HG03432 (cell line): ENCODE data around the gene CCHCR1.
A peak's percentile ranks its signal among the peaks of the same experiment; 100 is the strongest.
"Not testable (repeated sequence)": the region's sequence is repeated elsewhere in the genome, so short reads cannot be mapped to it uniquely, and the experiment has no call there.

Source experiments
- ATAC-seq: cut with Tn5 transposase; IDR thresholded peaks from one replicate; pipeline ENCODE4 v1.9.1; 2021; ENCODE audit warnings: mild to moderate bottlenecking, moderate library complexity; ENCODE audit not compliant: unreplicated experiment

Gene CCHCR1

GRCh38 chr6:31185695-31186051, 28.1 kb upstream of the CCHCR1 start:
- ATAC-seq: not testable (repeated sequence)

DNA sequence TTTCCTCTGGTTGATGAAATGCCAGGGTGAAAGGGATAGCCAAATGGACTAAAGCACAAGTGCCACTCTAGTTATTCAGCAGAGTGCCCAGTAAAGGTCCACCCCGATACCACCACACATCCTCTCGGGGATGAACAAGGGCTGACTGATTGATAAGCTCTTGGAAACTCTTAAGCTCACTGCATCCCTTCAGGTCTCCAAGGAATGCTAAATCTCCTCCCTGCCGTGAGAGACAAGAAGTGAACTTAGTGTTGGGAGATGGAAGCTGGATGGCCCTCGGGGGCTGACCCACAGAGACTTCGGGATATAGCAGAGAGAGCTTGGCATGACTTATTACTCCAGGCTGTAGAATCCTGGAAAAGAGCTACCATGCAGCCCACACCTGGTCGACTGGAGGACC, 26.3 kb upstream of the CCHCR1 start:
- ATAC-seq: not testable (repeated sequence)

DNA sequence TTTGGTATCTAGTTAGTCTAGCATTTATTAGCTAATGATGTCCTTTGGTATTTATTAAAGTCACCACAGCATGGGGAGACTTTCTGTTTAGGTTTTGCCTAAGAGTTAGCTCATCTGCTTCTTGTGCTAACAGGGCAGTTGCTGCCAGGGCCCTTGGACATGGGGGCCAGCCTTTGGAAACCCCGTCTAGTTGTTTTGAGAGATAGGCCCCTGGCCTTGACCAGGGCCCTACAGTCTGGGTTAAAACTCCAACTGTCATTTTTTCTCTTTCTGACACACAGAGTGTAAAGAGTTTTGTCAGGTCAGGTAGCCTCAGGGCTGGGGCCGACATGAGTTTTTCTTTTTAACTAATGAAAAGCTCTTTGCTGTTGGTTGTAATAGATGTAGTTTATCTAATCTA, 25.7 kb upstream of the CCHCR1 start:
- not testable (repeated sequence) for ATAC-seq

DNA sequence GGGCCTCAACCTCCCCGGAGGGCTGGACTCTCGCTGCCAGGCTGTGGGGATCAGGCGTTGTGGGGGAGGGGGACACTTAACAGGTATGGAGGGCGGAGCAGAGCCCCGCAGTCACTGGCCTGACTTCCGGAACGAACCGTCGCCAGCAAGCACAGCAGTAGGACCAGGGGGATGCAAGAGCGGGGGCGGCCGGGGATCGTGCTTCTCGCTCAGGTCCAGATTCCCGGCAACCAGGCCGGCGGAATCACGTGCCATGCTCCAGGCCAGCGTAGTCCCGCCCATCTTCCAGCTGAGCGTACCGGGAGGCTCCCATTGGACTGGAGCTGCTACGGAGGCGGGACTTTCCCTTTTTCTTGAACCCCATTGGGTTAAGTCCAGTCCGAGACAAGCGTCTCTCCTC, 22.9 kb upstream of the CCHCR1 start:
- ATAC-seq: no peak

GRCh38 chr6:31179896-31180295, 22.3 kb upstream of the CCHCR1 start:
- ATAC-seq: no peak

- ATAC-seq: no peak
Observed at GRCh38 chr6:31179042-31179386, 21.4 kb upstream of the CCHCR1 start.

DNA sequence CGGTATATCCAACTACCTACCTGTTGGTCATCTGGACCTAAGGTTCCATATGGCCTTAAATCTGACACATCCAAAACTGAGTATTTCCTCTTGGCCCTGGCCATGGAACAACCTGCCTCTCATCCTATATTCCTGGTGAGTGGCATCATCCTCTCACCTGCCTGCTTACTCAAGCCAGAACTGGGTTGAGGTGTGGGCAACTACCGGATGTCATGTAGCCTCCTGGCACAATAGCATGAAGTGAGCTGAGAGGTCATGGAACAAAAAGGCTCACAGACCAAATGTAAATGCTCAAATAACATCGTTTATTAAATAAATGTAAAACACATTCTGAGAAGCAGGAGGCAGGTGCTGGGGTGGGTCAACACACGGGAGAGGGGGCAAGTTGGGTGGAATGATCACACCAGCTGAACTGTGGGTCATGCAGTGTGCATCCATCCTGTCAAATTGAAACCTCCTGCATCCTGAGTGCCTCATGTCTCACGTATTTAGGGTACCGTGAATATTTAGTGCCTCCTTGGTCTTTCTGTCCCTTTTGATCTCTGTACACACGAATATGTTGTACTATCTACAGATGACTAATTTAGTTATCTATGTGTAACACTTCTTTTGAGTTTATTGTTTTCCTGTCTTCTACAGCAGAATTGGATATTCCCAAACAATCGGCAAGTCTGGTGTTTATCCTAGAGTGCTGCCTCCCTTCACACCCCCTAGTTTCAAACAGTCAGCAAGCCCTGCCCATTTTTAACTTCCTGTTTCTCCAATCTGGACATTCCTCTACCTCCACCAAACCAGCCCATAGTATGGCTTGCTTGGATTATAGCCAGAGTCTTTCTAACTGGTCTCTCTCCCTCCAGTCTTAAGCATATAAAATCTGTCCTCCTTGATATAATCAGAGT, 20.8 kb upstream of the CCHCR1 start:
- ATAC-seq: no peak

DNA sequence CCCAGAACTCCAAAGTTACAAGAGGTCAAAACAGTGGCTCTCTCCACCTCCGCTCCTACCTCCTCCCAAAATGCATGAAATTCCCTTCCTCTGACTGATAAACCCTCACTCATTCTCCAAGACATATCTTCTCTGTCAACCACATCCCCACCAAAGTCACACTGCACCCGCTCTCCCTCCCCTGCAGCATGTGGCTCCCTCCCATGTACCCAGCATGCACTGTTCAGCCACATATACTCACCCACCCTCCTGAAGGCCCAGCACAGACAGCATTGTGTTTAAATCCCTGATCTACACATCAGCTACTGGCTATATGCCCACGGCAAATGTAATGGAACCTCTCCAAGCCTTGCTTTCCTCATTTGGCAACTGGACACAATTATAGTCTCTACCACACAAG, 18.4 kb upstream of the CCHCR1 start:
- ATAC-seq: no peak

DNA sequence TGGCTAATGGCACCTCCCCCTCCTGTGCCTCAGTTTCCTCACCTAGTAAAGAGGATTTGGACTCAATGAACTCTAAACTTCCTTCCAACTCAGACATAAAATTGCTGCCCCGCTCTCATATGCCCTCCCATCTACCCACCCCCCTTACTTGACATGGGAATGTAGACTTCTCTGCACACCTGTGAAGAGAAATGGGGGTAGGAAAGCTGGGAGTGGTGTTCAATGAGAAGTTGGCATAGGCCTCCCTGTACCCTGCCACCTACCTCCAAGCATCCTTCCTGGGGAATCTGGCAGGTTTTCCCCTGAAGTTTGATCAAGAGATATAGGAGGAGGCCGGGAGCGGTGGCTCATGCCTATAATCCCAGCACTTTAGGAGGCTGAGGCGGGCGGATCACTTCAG, 16.8 kb upstream of the CCHCR1 start:
- ATAC-seq: no peak

DNA sequence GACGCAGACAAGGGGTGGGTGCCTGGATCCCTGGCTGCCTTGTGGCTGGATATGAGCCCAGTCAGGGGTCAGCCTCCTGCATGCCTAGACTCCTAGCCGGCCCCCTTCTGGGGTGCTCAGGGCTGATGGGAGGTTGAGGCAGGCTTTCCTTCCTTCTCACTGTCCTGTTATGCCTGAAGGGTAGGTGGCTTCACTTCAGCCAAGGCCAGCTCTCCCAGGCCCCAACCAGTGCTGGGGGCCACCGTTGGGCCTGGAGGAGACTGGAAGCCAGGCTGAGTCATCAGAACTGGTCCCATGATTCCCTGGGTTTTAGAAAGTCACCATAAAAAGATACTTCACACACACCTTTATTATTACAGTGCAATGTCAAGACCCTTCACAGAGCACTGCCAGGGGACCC, 15.8 kb upstream of the CCHCR1 start:
- no peak for ATAC-seq

- ATAC-seq: no peak
Observed at GRCh38 chr6:31172973-31173384, 15.4 kb upstream of the CCHCR1 start.

GRCh38 chr6:31171931-31172905, 14.6 kb upstream of the CCHCR1 start:
- ATAC-seq: no peak

GRCh38 chr6:31170987-31171671, 13.5 kb upstream of the CCHCR1 start:
- ATAC-seq: no peak

DNA sequence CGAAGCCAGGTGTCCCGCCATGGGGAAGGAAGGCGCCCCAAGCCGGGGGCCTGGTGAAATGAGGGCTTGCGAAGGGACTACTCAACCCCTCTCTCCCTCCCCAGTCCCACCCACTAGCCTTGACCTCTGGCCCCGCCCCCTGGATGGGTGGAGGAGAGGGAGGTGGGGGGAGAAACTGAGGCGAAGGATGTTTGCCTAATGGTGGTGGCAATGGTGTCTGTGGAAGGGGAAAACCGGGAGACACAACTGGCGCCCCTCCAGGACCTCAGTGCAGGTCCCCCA, 12.9 kb upstream of the CCHCR1 start, which contains the start of gene POU5F1:
Gene POU5F1, minus strand, starts transcription at position 83 of the 282 bp plus-strand sequence. Its CDS starts 62 bp downstream, at position 21.
- no peak for ATAC-seq

- not testable (repeated sequence) for ATAC-seq
Observed at GRCh38 chr6:31169858-31170599, 12.4 kb upstream of the CCHCR1 start.

DNA sequence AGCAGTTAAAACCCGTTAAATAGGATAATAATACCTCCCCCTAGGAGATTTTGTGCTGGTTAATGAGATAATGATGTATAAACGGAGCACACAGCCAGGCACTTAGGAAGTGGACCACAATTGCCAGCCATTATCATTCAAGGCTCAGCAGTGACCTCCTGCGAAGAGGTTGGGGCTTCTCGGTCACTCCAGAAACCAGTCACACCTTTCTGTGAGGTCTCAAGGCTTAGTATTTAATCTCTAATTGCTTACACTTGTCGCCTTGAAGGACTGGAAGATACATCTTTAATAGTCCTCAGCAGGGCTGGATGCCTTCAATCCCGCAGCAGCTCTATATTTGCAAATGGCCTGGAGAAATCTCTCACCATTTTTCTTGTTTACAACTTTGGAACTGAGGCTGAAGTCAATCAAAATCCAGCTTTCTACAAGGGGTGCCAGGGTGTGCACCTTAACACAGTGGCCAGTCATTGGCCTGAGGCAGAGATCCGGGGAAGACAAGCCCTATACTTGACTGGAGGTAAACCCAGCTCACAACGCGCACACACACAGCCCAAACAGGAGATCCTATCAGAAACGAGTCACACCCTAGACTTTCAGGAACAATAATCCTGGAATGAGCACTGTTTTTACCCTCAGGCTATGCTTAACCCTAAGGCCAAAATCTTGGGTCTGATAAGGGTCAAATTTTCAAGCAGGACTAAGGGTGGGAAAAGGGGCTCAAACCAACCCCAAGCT, 11.7 kb upstream of the CCHCR1 start:
- ATAC-seq: no peak

GRCh38 chr6:31168606-31169005, 11.0 kb upstream of the CCHCR1 start:
- ATAC-seq: no peak

DNA sequence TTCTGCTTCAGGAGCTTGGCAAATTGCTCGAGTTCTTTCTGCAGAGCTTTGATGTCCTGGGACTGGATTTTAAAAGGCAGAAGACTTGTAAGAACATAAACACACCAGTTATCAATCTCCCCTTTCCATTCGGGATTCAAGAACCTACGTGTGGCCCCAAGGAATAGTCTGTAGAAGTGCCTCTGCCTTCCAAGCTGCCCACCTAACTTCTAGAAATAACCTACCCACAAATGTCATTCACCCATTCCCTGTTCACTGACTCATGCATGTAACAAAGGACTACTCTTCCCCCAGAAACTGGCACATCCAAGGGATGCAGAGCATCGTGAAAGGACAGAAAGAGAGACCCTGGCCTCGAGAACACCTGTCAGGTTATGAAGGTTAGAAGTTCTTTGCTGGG, 8.4 kb upstream of the CCHCR1 start:
- no peak for ATAC-seq

GRCh38 chr6:31165064-31165832, 7.6 kb upstream of the CCHCR1 start:
- peak; percentile 70 for ATAC-seq
